GM12892 (cell line): ENCODE data around the gene PNMA1. TPM values are rescaled to one million over a fixed set of nuclear protein-coding genes. Genes with fewer than 3 reads are reported as not detected.

ENCODE experiments used
- DNase-seq: peaks from one replicate; pipeline ENCODE4 v3.0.0; 2011; ENCODE audit not compliant: insufficient read length
- FAIRE-seq: peaks from 2 replicates; lab custom pipeline; 2011; peaks lifted over from hg19 to GRCh38; lab: Jason Lieb, UNC
- POLR2A ChIP-seq: IDR thresholded peaks from 2 replicates; pipeline ENCODE4 v1.6.1; 2011; ENCODE audit warnings: low read depth, low read length, control low read depth
- POLR2AphosphoS5 ChIP-seq: IDR thresholded peaks from 2 replicates; pipeline ENCODE4 v1.6.1; 2011; ENCODE audit warnings: low read depth, low read length, control low read depth
- TAF1 ChIP-seq: IDR thresholded peaks from 2 replicates; pipeline ENCODE4 v1.6.1; 2011; ENCODE audit warnings: low read depth, mild to moderate bottlenecking, control low read depth, low read length, borderline replicate concordance
- polyA plus RNA-seq: library from polyadenylated mRNA; unstranded; fragments of >200 nt; gene quantifications from one replicate; pipeline ENCODE4 v1.2.1, GENCODE V29; 2012; ENCODE audit warnings: missing spikeins, inconsistent platforms; ENCODE audit not compliant: missing spikeins

The PNMA1 gene
- 13.3 TPM for polyA plus RNA-seq

- DNase-seq (peak; percentile 93), FAIRE-seq (no peak)
- TF ChIP-seq POLR2A (peak; percentile 62), POLR2AphosphoS5 (peak; percentile 85), TAF1 (peak; percentile 59; the same call in 1 of the 2 replicates)
Measured at GRCh38 chr14:73713803-73714655, at the start of gene PNMA1. Gene PNMA1, minus strand, starts transcription at chr14:73714384. Its CDS starts 745 bp downstream, at chr14:73713639.

DNA sequence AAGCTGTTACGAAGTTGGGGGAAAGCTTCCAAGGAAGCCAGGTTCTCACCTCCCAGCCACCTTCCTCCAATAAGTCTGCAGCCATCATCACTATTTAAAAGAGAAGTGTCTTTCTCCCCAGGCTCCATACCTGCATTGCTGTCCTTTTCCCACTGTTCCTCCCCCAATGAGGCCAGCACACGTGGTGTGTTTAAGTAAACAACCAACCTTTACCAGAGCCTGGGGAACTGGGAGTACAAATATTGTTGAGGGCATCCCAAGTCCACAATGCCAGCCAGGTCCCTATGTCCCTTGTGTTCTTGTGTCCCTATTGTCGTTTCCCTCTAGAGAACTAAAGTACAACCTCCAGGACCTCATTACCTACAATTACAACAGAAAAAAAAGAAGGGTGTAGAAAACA is 49.2 kb upstream of the PNMA1 start:
- no peak for FAIRE-seq
- no peak for DNase-seq
- TF ChIP-seq POLR2A, result no peak
- TF ChIP-seq TAF1, result no peak
- no peak for TF ChIP-seq POLR2AphosphoS5

DNA sequence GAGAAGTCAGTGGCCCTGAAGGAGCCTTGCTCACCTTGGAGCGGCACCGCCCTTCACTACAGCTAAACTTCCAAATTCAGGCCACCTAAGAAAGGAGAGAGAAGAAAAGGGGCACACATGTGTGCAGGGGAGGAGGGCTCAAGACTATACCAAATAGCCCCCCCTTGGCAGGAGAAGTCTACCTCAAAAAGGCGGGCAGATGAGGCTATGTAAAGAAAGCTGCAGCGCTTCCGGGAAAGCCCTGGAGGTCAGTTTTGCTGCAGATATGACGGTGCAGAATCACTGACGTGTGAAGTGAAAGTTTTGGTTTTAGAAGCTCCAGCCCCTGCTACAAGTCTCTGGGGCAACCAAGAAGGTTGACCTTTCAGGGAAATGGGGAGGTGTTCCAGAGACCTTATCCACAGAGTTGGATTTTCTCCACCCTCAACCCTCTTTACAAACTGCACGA is 48.2 kb upstream of the PNMA1 start:
- TF ChIP-seq POLR2A (peak; percentile 41), TAF1 (no peak)
- FAIRE-seq, result peak; percentile 90
- DNase-seq, result no peak

DNA sequence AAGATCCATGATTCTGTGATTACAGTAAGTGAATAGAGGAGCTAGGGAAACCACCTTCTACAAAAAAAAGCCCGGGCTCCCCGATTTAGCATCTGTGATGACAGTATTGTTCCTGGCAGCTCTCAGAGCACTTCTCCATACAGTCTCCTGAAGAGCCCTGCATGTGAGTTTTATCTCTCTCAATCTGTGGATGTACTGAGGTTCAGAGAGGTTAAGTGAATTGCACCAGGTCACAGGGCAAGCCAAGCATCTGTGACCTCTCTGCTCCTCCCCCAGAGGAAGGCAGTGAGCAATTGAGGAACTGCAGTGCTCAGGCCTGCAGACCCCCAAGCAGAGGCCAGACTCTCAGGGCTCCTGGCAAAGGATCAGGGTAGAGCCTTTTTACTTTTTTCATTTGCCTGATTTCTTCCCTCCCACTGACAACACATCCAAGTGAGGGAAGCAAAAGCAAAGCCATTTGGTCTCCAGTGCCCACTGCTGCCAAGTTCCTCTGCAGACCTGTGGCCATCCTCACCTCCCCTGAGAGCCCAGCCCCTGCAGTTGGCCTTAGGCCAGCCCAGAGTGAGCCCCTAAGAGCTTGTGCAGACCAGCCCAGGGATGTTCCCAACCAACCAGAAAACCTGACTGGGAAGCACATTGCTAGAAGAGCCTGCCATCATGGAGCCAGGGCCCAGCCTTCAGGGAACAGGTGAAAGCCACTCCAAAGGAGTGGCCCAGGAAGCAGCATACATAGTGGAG is 47.6 kb upstream of the PNMA1 start:
- FAIRE-seq (no peak), DNase-seq (no peak)
- no peak for TF ChIP-seq POLR2AphosphoS5
- TF ChIP-seq TAF1, result no peak
- TF ChIP-seq POLR2A, result no peak

GRCh38 chr14:73760598-73761586 is 46.7 kb upstream of the PNMA1 start:
- peak; percentile 81 for FAIRE-seq
- no peak for DNase-seq
- no peak for TF ChIP-seq TAF1
- TF ChIP-seq POLR2AphosphoS5, result no peak
- TF ChIP-seq POLR2A, result no peak

DNA sequence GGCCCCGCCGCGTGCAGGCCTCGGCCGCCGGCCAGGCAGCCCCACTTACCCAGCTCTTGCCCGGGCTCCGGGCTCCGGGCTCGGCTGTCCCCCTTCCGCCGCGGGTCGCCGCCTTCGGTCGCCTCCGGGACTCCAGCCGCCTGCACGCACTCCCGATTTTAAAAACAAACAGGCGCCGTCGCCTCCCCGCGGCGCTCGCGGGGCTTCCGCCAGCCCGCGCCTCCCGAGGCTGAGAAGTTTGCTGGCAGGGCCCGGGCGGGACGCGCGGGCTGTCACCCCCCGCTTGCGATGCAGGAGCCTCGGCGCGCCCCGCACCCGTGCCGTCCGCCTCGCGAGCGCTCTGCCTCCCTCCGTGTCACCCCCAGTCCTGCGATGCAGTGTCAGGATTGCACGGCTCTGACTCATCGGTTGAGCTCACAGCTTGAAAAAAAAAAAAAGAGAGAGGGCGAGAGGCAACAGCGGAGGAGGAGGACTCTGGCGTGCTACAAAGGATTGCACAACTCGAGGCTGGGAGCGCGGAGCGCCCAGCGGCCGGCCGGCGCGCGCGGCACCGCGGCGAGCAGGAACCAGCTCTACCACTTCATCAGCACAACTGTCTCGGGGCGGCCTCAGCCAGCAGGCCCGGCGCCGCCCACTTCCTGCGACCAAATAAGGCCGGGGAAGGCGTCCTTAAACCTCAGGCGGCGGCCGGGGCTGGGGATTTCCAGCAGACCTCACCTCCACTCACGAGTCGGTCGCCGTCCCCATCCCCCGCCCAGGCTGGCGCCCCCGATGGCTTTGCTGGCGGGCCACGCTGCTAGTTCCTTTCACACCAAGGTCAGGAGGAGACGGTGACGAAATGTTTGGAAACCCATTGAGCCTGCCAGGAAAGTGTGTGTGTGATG is 45.8 kb upstream of the PNMA1 start:
- FAIRE-seq (peak; percentile 86), DNase-seq (peak; percentile 79)
- TF ChIP-seq TAF1 (peak; percentile 89), POLR2AphosphoS5 (peak; percentile 96), POLR2A (peak; percentile 98)

DNA sequence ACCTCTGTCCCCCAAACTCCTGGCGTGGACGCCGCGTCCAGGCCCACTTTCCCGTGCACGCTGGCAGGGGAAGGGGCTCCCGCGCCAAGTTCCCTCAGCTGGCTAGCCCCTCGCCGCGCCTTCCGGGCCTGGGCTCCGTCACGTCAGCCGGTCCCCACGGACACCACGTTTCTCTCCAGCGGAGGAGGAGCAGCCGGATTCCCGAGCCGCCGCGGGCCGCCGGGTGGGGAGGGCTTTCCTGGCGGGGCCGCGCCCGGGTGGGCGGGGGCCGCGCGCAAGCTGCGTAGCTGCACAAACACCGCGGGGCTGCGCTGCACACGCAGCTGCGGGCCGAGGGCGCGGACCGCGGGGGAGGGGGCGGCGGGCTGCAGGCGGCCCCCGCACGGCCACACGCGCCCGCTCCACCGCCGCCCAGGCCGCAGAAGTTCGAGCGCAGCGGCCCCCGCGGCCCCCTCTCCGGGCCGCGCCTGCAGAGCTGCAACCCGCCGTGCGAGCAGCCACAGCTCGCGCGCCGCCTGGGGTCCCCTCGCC is 45.1 kb upstream of the PNMA1 start:
- peak; percentile 56 for FAIRE-seq
- TF ChIP-seq POLR2AphosphoS5 (no peak), TAF1 (no peak), POLR2A (no peak)
- no peak for DNase-seq

GRCh38 chr14:73758392-73759182 is 44.4 kb upstream of the PNMA1 start:
- FAIRE-seq (peak; percentile 77), DNase-seq (no peak)
- TF ChIP-seq TAF1, result no peak
- TF ChIP-seq POLR2A, result 0 out of 2 replicates have a peak, but pooled peaks have one; percentile 40
- peak; percentile 26; the same call in 1 of the 2 replicates for TF ChIP-seq POLR2AphosphoS5

DNA sequence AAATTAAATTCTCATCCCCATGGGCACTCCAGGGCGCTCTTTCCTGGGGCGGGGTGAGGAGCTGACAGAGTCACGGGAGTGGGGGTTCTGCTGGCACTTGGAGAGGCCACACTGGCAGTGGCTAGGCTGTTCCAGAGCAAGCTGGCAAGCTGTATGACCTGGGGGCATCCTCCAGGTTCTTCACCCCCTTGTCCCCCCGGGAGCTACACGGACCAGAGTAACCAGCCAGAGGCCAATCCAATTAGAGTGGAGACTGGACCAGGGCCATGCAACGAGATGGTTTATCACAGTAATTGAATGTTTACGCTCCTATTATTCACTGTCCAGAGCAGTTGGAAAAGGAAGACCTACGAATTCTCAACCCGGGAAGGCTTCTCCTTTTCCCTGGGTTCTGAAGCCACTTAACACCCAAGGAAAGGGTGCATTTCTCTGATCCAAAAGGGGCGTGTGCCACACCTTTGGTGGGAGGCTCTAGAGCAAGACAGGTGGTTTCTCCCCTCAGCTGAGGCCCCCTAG is 43.8 kb upstream of the PNMA1 start:
- TF ChIP-seq TAF1 (no peak), POLR2AphosphoS5 (no peak; the same call in 1 of the 2 replicates), POLR2A (no peak)
- no peak for DNase-seq
- no peak for FAIRE-seq
